SH-SY5Y (cell line): ENCODE measurements around the gene PIF1.

Experiments
- GATA2 ChIP-seq: IDR thresholded peaks from 2 replicates; pipeline ENCODE4 v1.6.1; 2011; ENCODE audit warnings: mild to moderate bottlenecking, low read depth, low read length
- GATA3 ChIP-seq: IDR thresholded peaks from 2 replicates; pipeline ENCODE4 v1.6.1; 2011; ENCODE audit warnings: low read depth, mild to moderate bottlenecking, low read length, moderate library complexity

- TF ChIP-seq GATA2: no peak
- TF ChIP-seq GATA3: no peak
These were observed 25.5 kb upstream of the PIF1 start for GRCh38 chr15:64850778-64851502.
